ENCODE measurements around the gene PTPRK. TPM values are rescaled to one million over a fixed set of nuclear protein-coding genes. Genes with fewer than 3 reads are reported as not detected.

Gene PTPRK
- total and polyA plus RNA-seq, 2 of the 8 experiments (the other 6 are each of a cell fraction or from before 2014, with no cell fraction given) = 11.4 to 47.3 TPM

DNA sequence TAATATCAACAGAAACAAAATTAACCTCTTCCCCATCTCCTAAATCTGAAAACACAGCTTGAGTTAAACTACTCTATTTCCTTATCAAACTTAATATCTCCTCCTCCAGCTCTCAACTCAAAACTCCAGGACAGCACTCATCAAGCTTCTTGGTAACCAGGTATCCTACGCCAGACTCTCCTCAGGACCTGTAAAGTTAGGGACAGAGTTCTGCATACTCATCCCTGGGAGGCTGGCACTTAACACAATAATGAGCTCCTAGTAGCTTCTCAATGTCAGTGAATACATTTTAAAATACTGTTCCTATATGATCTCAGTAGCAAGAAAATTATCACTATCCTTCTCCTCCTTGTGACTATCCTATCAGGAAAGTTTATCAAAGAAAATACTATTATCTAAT, 240.3 kb downstream of the PTPRK start (continued):
- TF ChIP-seq JUND (IDR thresholded peaks at IDR 0.05; ENCODE audit: low read length) = no peak
